ENCODE measurements around the gene TOX2. TPM values are rescaled to one million over a fixed set of nuclear protein-coding genes. Genes with fewer than 3 reads are reported as not detected.

TOX2 gene
- total RNA-seq, 1 experiment from 2014 or later = 117 TPM

DNA sequence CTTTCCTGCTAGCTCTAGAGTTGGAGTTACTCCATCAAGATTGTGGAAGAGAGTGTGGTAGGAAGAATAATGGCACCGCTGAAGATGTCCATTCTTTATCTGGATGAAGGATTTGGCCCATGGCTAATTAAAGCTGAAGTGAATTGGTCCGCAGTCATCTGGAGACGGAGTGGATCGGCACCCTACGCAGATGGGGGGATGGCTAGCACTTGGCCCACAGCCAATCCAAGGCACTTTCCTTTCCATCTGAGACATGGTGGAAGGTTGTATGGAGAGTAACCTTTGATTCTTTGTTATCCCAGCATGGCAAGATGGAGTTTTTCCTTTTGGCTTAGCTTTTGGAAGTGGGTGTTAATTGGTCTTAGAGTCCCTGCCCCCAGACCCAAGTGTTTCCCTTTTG is 184.0 kb downstream of the TOX2 start:
- POLR2A ChIA-PET (ENCODE audit: low non-redundant PET) = no interaction called here

GRCh38 chr20:44099832-44100231 is 185.2 kb downstream of the TOX2 start:
- TF ChIP-seq EZH2 (IDR thresholded peaks at IDR 0.05; ENCODE audit: borderline replicate concordance, low read depth, low read length, poor library complexity, severe bottlenecking) (no peak), CTCF (conservative IDR thresholded peaks at IDR 0.05; ENCODE audit: low read depth, low read length) (no peak)
- Histone ChIP-seq H3K27ac (ENCODE audit: low read depth, low read length, poor library complexity, severe bottlenecking) (no peak overlapping the region), H3K9me3 (ENCODE audit: low read depth, low read length, poor library complexity, severe bottlenecking) (no peaks in the 10 kb centered on the region), H3K36me3 (ENCODE audit: insufficient read depth, low read length, poor library complexity, severe bottlenecking) (no peaks in the 10 kb centered on the region), H3K4me1 (ENCODE audit: insufficient read depth, low read length, poor library complexity, severe bottlenecking) (no peaks in the 10 kb centered on the region), H3K4me3 (ENCODE audit: low read depth, low read length, poor library complexity, severe bottlenecking) (no peak overlapping the region), H3K27me3 (replicated peaks; ENCODE audit: insufficient read depth, low read depth, low read length, poor library complexity) (peaks cover 20% of the 10 kb centered on the region)
- intact Hi-C loops (cut with micrococcal nuclease; ENCODE audit: unreplicated experiment) = no loop called here
- ChIA-PET POLR2A (ENCODE audit: low non-redundant PET) (no interaction called here), CTCF (interaction anchor here (0.6 kb wide), 1 partner anchor 94 kb away, joined by 3 read pairs; no protein-coding TSS in a partner anchor)
- DNase-seq (ENCODE audit: low spot score) = no peak
- no TSS peak for BruUV-seq (replicated peaks)

More for the DNA sequence above, 184.0 kb downstream of the TOX2 start:
- Histone ChIP-seq H3K27me3 (replicated peaks; ENCODE audit: insufficient read depth, low read depth, low read length, poor library complexity) (peaks cover 12% of the 10 kb centered on the region), H3K36me3 (ENCODE audit: insufficient read depth, low read length, poor library complexity, severe bottlenecking) (no peaks in the 10 kb centered on the region), H3K4me3 (ENCODE audit: low read depth, low read length, poor library complexity, severe bottlenecking) (no peak overlapping the region), H3K9me3 (ENCODE audit: low read depth, low read length, poor library complexity, severe bottlenecking) (no peaks in the 10 kb centered on the region), H3K4me1 (ENCODE audit: insufficient read depth, low read length, poor library complexity, severe bottlenecking) (no peaks in the 10 kb centered on the region), H3K27ac (ENCODE audit: low read depth, low read length, poor library complexity, severe bottlenecking) (no peak overlapping the region)
- BruUV-seq (replicated peaks) = no TSS peak
- intact Hi-C loops (cut with micrococcal nuclease; ENCODE audit: unreplicated experiment) = no loop called here
- no peak for TF ChIP-seq EZH2 (IDR thresholded peaks at IDR 0.05; ENCODE audit: borderline replicate concordance, low read depth, low read length, poor library complexity, severe bottlenecking)
- no peak for TF ChIP-seq CTCF (conservative IDR thresholded peaks at IDR 0.05; ENCODE audit: low read depth, low read length)
- CTCF ChIA-PET = no interaction called here
- DNase-seq (ENCODE audit: low spot score) = no peak

- ChIA-PET CTCF (no interaction called here), POLR2A (ENCODE audit: low non-redundant PET) (no interaction called here)
- BruUV-seq (replicated peaks) = no TSS peak
- TF ChIP-seq CTCF (conservative IDR thresholded peaks at IDR 0.05; ENCODE audit: low read depth, low read length) (no peak), EZH2 (IDR thresholded peaks at IDR 0.05; ENCODE audit: borderline replicate concordance, low read depth, low read length, poor library complexity, severe bottlenecking) (no peak)
- no peak overlapping the region for H3K4me3 ChIP-seq (ENCODE audit: low read depth, low read length, poor library complexity, severe bottlenecking)
- peaks cover 20% of the 10 kb centered on the region for H3K27me3 ChIP-seq (replicated peaks; ENCODE audit: insufficient read depth, low read depth, low read length, poor library complexity)
- intact Hi-C loops (cut with micrococcal nuclease; ENCODE audit: unreplicated experiment) = no loop called here
- no peak for DNase-seq (ENCODE audit: low spot score)
- H3K4me1 ChIP-seq (ENCODE audit: insufficient read depth, low read length, poor library complexity, severe bottlenecking) = no peaks in the 10 kb centered on the region
- no peaks in the 10 kb centered on the region for H3K36me3 ChIP-seq (ENCODE audit: insufficient read depth, low read length, poor library complexity, severe bottlenecking)
- no peaks in the 10 kb centered on the region for H3K9me3 ChIP-seq (ENCODE audit: low read depth, low read length, poor library complexity, severe bottlenecking)
- no peak overlapping the region for H3K27ac ChIP-seq (ENCODE audit: low read depth, low read length, poor library complexity, severe bottlenecking)
Measured at GRCh38 chr20:44102582-44102981, 187.9 kb downstream of the TOX2 start.

Data from A673 (cell line).